Effector memory CD4-positive, alpha-beta T cell (primary cell): ENCODE measurements around the gene FUCA2.
"Not testable (repeated sequence)": the region's sequence is repeated elsewhere in the genome, so short reads cannot be mapped to it uniquely, and the experiment has no call there.

Experiments
- DNase-seq, 3 donors: peaks; one replicate each; pipeline ENCODE4 v3.0.0-alpha.2; 2020
- H3K27ac ChIP-seq: 2 replicates; pipeline ENCODE4 v1.7.0; 2013; ENCODE audit warnings: mild to moderate bottlenecking, low read length, moderate library complexity; ENCODE audit not compliant: insufficient read depth, poor library complexity, severe bottlenecking
- H3K27me3 ChIP-seq: replicated peaks from 2 replicates; pipeline ENCODE4 v1.7.0; 2013; ENCODE audit warnings: mild to moderate bottlenecking, low read length; ENCODE audit not compliant: insufficient read depth, control insufficient read depth, poor library complexity, severe bottlenecking
- H3K36me3 ChIP-seq: 2 replicates; pipeline ENCODE4 v1.7.0; 2013; ENCODE audit warnings: mild to moderate bottlenecking, low read length, moderate library complexity; ENCODE audit not compliant: control insufficient read depth, insufficient read depth
- H3K4me1 ChIP-seq: 2 replicates; pipeline ENCODE4 v1.7.0; 2013; ENCODE audit warnings: low read length, mild to moderate bottlenecking; ENCODE audit not compliant: control insufficient read depth, insufficient read depth, poor library complexity, severe bottlenecking
- H3K4me3 ChIP-seq: 2 replicates; pipeline ENCODE4 v1.7.0; 2013; ENCODE audit warnings: low read length, low read depth, mild to moderate bottlenecking; ENCODE audit not compliant: insufficient read depth, poor library complexity, severe bottlenecking
- H3K9me3 ChIP-seq: 2 replicates; pipeline ENCODE4 v1.7.0; 2013; ENCODE audit warnings: mild to moderate bottlenecking, low read length, moderate library complexity; ENCODE audit not compliant: control insufficient read depth

Gene FUCA2

GRCh38 chr6:143478479-143479062 lies 32.9 kb downstream of the FUCA2 start:
- Histone ChIP-seq H3K36me3 (peaks cover 20% of the 10 kb centered on the region), H3K27ac (no peak overlapping the region), H3K27me3 (no peaks in the 10 kb centered on the region), H3K4me1 (no peaks in the 10 kb centered on the region), H3K4me3 (no peak overlapping the region), H3K9me3 (no peaks in the 10 kb centered on the region)
- DNase-seq = no peak

- no peaks in the 10 kb centered on the region for H3K4me1 ChIP-seq
- no peaks in the 10 kb centered on the region for H3K9me3 ChIP-seq
- no peak overlapping the region for H3K4me3 ChIP-seq
- H3K27me3 ChIP-seq = no peaks in the 10 kb centered on the region
- H3K36me3 ChIP-seq = peaks cover 30% of the 10 kb centered on the region
- no peak overlapping the region for H3K27ac ChIP-seq
- no peak for DNase-seq
These were observed 35.0 kb downstream of the FUCA2 start for GRCh38 chr6:143476545-143476944.

GRCh38 chr6:143471822-143472221 lies 39.7 kb downstream of the FUCA2 start:
- Histone ChIP-seq H3K27me3 (no peaks in the 10 kb centered on the region), H3K36me3 (peaks cover 29% of the 10 kb centered on the region), H3K4me3 (no peak overlapping the region), H3K4me1 (no peaks in the 10 kb centered on the region), H3K9me3 (no peaks in the 10 kb centered on the region), H3K27ac (no peak overlapping the region)
- DNase-seq = no peak

- not testable (repeated sequence) for DNase-seq, H3K4me3 ChIP-seq, H3K27me3 ChIP-seq, H3K4me1 ChIP-seq, H3K9me3 ChIP-seq, H3K27ac ChIP-seq
- H3K36me3 ChIP-seq = peaks cover 22% of the 10 kb centered on the region
These were observed 42.7 kb downstream of the FUCA2 start for GRCh38 chr6:143468823-143469222.

GRCh38 chr6:143468026-143468425 lies 43.5 kb downstream of the FUCA2 start:
- no peak for DNase-seq
- Histone ChIP-seq H3K36me3 (peaks cover 22% of the 10 kb centered on the region), H3K27ac (no peak overlapping the region), H3K9me3 (no peaks in the 10 kb centered on the region), H3K4me3 (no peak overlapping the region), H3K4me1 (no peaks in the 10 kb centered on the region), H3K27me3 (no peaks in the 10 kb centered on the region)

- H3K27ac ChIP-seq = no peak overlapping the region
- H3K36me3 ChIP-seq = peaks cover 19% of the 10 kb centered on the region
- no peak for DNase-seq
- no peak overlapping the region for H3K4me3 ChIP-seq
- H3K27me3 ChIP-seq = no peaks in the 10 kb centered on the region
- H3K9me3 ChIP-seq = no peaks in the 10 kb centered on the region
- H3K4me1 ChIP-seq = no peaks in the 10 kb centered on the region
These were observed 46.0 kb downstream of the FUCA2 start for GRCh38 chr6:143465546-143465945.

- Histone ChIP-seq H3K4me3 (no peak overlapping the region), H3K9me3 (no peaks in the 10 kb centered on the region), H3K27me3 (no peaks in the 10 kb centered on the region), H3K36me3 (peaks cover 18% of the 10 kb centered on the region), H3K4me1 (no peaks in the 10 kb centered on the region), H3K27ac (no peak overlapping the region)
- no peak for DNase-seq
These were observed 53.8 kb downstream of the FUCA2 start for GRCh38 chr6:143457563-143458359.

- Histone ChIP-seq H3K4me3 (peak overlapping the region; percentile 69), H3K4me1 (peaks cover 17% of the 10 kb centered on the region), H3K9me3 (no peaks in the 10 kb centered on the region), H3K27ac (peak overlapping the region; percentile 76), H3K27me3 (no peaks in the 10 kb centered on the region), H3K36me3 (no peaks in the 10 kb centered on the region)
- no peak for DNase-seq
These were observed 60.0 kb downstream of the FUCA2 start for GRCh38 chr6:143451531-143451930.

GRCh38 chr6:143450453-143451371 lies 60.8 kb downstream of the FUCA2 start, which contains the start of the genes ADAT2 and PEX3:
Gene ADAT2 (minus strand): TSS chr6:143450695. CDS start chr6:143450658, 37 bp downstream.
Gene PEX3 (plus strand): TSS chr6:143450805. CDS start chr6:143451043, 238 bp downstream.
- Histone ChIP-seq H3K4me1 (peaks cover 17% of the 10 kb centered on the region), H3K9me3 (no peaks in the 10 kb centered on the region), H3K27me3 (no peaks in the 10 kb centered on the region), H3K4me3 (peak within 1 kb of the TSS; percentile 69), H3K36me3 (no peaks in the 10 kb centered on the region), H3K27ac (peak within 1 kb of the TSS; percentile 76)
- DNase-seq = peak; percentile 84 to 88 (median 87)
